DMS53 (cell line): ENCODE data around the gene MAIP1.

Experiments
- DNase-seq: peaks from one replicate; lab custom pipeline; 2025; lab: John Stamatoyannopoulos, UW

The MAIP1 gene

GRCh38 chr2:199950396-199950795 lies 5.0 kb upstream of the MAIP1 start:
- no peak for DNase-seq

GRCh38 chr2:199951023-199951422 lies 4.4 kb upstream of the MAIP1 start:
- no peak for DNase-seq

GRCh38 chr2:199955007-199955338 lies 409 bp upstream of the MAIP1 start:
- DNase-seq = no peak

GRCh38 chr2:199956062-199956380 lies 639 bp downstream of the MAIP1 start:
- DNase-seq = no peak

- no peak for DNase-seq
These were observed 2.6 kb downstream of the MAIP1 start for GRCh38 chr2:199958014-199958413.

GRCh38 chr2:199962203-199962602 lies 6.8 kb downstream of the MAIP1 start:
- DNase-seq = no peak

GRCh38 chr2:199966405-199966804 lies 11.0 kb downstream of the MAIP1 start:
- no peak for DNase-seq

GRCh38 chr2:199966976-199967375 lies 11.6 kb downstream of the MAIP1 start:
- no peak for DNase-seq

- no peak for DNase-seq
These were observed 12.7 kb downstream of the MAIP1 start for GRCh38 chr2:199968126-199968525.

GRCh38 chr2:199972088-199972626 lies 16.8 kb downstream of the MAIP1 start:
- no peak for DNase-seq

GRCh38 chr2:199973703-199974102 lies 18.3 kb downstream of the MAIP1 start:
- DNase-seq = peak; percentile 71

- DNase-seq = no peak
These were observed 20.0 kb downstream of the MAIP1 start for GRCh38 chr2:199975273-199975895.

- peak; percentile 43 for DNase-seq
These were observed 22.6 kb downstream of the MAIP1 start for GRCh38 chr2:199977984-199978415.

GRCh38 chr2:199979398-199979797 lies 24.0 kb downstream of the MAIP1 start:
- DNase-seq = peak; percentile 29

GRCh38 chr2:199979832-199980628 lies 24.6 kb downstream of the MAIP1 start:
- peak; percentile 83 for DNase-seq

GRCh38 chr2:199982126-199982843 lies 26.9 kb downstream of the MAIP1 start:
- no peak for DNase-seq

- DNase-seq = no peak
These were observed 28.2 kb downstream of the MAIP1 start for GRCh38 chr2:199983534-199983933.

- no peak for DNase-seq
These were observed 28.8 kb downstream of the MAIP1 start for GRCh38 chr2:199984159-199984558.

- no peak for DNase-seq
These were observed 29.4 kb downstream of the MAIP1 start for GRCh38 chr2:199984755-199985154.

GRCh38 chr2:199985625-199986207 lies 30.3 kb downstream of the MAIP1 start:
- peak; percentile 93 for DNase-seq

- DNase-seq = no peak
These were observed 32.2 kb downstream of the MAIP1 start for GRCh38 chr2:199987586-199987985.

GRCh38 chr2:199988151-199988550 lies 32.8 kb downstream of the MAIP1 start:
- DNase-seq = no peak

GRCh38 chr2:199989822-199990221 lies 34.4 kb downstream of the MAIP1 start:
- no peak for DNase-seq
